Spleen (tissue), 7 donors: ENCODE results near the gene TLR9.

Experiments used
- CTCF ChIP-seq, 11 experiments: fragments of 200-600 bp in 7 of 11; fragments of 450-650 bp in 4 of 11; sonication (generic) in 4 of 11; IDR thresholded peaks in 8 of 11; conservative IDR thresholded peaks in 3 of 11; 1 replicate in 7 of 11; 2 replicates in 4 of 11; pipeline versions ENCODE4 v1.4.0 to v1.8.0; 2016 to 2021; ENCODE audit warnings: antibody characterized with exemption in 11 of 11, inconsistent platforms in 4 of 11, mild to moderate bottlenecking in 1 of 11
- POLR2A ChIP-seq, 3 donors: fragments of 450-650 bp; IDR thresholded peaks; one replicate each; pipeline ENCODE4 v1.5.1; 2017; ENCODE audit warnings: antibody characterized with exemption in 3 of 3, mild to moderate bottlenecking in 1 of 3
- POLR2AphosphoS5 ChIP-seq, 3 donors: sonication (generic); formaldehyde crosslinking; IDR thresholded peaks; one replicate each; pipeline ENCODE4 v1.5.1; 2017; ENCODE audit warnings: antibody characterized with exemption in 3 of 3
- donor health status: DM: no; HTN: no; CAD: no; lungs with moderate emphysema.
- donor health status: DM: no; HTN: no; CAD: no.
- donor health status: DM: no; HTN: no; CAD: no.

GRCh38 chr3:52177701-52178042, 47.8 kb downstream of the TLR9 start:
- TF ChIP-seq POLR2AphosphoS5 (IDR thresholded peaks at IDR 0.05) (no peak), POLR2A (IDR thresholded peaks at IDR 0.05) (no peak), CTCF (IDR thresholded peaks at IDR 0.05 in 8 of 11, conservative IDR thresholded peaks at IDR 0.05 in 3 of 11) (no peak)
